GM10266 (cell line): ENCODE measurements around the gene VPS36.

Source experiments
- DNase-seq: peaks from one replicate; pipeline ENCODE4 v3.0.0; 2012; ENCODE audit errors: extremely low spot score
- TF ChIP-seq, protein P1 (sequence below): IDR thresholded peaks from 2 replicates; pipeline ENCODE4 v1.5.1; 2012; ENCODE audit warnings: mild to moderate bottlenecking, low read depth; ENCODE audit not compliant: control insufficient read depth, insufficient read depth; ENCODE audit errors: missing control alignments

Gene VPS36

DNA sequence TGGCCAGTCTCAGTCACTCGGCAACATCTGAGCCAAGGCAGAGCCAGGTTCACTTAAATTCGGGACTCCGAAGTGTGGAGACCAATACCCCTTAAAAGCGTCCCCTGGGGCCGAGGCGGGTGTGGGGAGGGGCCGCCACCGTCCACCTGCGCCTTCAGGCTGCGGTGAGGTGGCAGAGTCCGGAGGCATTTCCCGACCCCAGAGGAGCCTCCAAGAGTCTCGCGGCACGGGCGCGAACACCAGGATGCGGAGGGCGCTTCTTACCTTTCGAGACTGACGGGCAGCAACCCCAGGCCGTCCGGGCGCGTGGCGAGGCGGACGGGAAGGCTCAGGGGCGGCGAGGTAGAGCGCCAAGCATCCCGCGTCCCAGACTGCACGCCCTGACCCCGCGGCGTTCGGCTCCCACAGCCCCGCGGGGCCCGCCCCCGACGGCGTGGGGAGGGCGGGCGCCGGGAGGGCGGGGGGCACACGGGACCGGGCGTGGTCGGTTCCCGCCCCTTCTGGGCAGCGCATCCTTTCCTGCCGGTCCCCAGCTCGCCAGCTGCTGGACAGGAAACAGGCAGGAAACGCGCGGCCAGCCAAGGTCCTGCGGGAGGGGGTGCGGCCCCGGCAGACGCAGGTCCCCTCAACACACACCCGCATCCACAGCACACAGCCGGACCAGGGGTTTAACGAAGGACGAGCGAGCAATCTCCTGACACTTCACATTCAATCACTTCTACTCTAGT, 44.5 kb downstream of the VPS36 start, which contains the start of gene THSD1:
Gene THSD1 (minus strand): TSS at position 406 of the 728 bp plus-strand sequence. CDS start 3,572 bp downstream, outside the sequence.
- TF ChIP-seq, protein P1, sequence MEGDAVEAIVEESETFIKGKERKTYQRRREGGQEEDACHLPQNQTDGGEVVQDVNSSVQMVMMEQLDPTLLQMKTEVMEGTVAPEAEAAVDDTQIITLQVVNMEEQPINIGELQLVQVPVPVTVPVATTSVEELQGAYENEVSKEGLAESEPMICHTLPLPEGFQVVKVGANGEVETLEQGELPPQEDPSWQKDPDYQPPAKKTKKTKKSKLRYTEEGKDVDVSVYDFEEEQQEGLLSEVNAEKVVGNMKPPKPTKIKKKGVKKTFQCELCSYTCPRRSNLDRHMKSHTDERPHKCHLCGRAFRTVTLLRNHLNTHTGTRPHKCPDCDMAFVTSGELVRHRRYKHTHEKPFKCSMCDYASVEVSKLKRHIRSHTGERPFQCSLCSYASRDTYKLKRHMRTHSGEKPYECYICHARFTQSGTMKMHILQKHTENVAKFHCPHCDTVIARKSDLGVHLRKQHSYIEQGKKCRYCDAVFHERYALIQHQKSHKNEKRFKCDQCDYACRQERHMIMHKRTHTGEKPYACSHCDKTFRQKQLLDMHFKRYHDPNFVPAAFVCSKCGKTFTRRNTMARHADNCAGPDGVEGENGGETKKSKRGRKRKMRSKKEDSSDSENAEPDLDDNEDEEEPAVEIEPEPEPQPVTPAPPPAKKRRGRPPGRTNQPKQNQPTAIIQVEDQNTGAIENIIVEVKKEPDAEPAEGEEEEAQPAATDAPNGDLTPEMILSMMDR: no peak
- peak; percentile 56 for DNase-seq

DNA sequence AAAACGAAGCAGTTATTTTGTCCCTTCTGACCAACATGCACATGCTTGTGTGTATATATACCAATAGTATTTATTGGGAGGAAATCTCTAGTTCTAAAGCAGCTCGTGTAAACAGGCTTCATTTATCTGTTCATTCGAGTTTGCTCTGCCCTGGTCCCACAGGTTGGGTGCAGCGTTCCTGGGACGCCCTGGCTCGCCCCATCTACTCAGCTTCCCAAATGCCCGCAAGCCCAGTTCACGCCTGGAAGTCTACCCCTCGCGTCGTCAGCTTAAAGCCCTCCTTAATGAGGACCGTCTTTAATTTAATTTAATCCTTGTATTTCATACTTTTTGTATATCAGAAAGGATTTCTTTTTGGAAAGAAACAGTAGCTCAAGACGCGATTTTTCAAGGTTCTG, 45.1 kb downstream of the VPS36 start:
- DNase-seq: no peak
- TF ChIP-seq, protein P1: no peak

DNA sequence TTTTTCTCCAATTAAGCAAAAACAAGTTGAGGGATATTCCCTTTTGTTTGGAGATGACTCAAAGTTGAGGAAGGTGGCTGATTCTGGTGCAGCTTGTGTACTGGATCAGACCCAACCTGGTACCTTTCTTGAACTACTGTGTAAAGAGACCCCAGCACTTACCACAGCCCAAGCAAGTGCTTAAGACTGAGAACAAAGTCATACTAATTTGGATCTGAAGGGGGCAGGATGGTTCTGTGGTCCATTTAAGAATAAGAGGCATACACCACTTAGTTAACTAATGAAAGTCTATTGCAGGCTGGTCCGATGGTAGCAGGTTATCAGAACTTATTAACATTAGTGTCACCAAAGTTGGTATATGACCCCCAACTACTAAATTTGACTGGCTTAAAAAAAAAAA, 50.7 kb downstream of the VPS36 start:
- no peak for DNase-seq
- TF ChIP-seq, protein P1: no peak

DNA sequence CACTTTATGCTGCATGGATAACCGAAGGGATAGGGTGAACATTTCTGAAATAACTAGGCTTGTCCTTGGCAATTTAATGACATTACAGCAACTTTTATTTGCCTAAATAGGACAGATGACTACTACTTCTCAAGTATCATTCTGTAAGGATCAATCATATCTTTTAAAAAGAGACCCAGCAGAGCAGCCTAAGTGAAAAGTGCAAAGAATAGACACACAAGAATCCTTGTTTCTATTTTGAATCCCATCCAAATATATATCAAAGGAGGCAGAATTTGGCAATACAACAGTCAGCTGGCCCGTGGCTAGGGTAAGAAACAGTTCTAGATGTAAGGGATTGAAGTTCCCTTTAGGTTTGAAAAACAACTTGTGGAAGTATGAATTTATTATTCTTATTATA, 51.4 kb downstream of the VPS36 start:
- DNase-seq: no peak
- TF ChIP-seq, protein P1: no peak

DNA sequence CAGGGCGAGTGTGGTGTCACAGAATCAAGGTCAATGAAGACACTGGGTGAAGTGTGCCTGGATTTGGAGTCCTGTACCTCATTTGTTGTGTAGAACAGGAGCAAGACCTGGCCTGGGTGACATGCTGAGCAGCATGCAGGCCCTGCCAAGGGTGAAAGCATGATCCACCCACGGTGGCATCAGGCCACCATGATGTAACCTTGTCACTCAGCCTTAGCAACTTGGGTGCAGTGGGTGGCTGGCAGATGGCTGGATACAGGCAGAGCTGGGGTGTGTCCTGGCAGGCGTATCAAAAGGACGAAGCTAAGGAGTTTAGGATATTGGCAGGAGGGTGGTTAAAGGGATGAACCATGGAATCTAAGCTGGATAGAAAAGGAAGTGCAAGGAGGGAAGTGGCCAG, 54.7 kb downstream of the VPS36 start:
- no peak for DNase-seq
- TF ChIP-seq, protein P1: no peak

DNA sequence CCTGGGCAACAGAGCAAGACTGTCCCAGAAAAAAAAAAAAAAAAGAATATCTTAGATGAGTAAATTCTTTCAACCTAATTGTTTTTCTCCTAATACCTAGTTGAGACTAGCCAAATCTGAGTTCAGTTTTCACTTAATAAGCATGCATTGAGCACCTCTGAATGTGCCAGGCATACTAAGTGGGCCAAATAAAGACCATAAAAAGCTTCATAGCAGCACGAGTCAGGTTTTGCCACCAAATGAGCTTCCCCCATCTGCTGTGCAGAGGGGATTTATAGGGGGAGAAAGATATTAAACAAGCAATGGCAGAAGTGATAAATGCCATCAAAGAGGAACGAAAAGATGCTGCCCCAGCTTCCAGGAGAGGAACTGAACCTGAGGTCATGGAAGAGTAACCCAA, 55.8 kb downstream of the VPS36 start:
- no peak for DNase-seq

More for the DNA sequence above, 55.8 kb downstream of the VPS36 start:
- TF ChIP-seq, protein P1: no peak
